Measurements from ENCODE around the gene RELA. TPM values are rescaled to one million over a fixed set of nuclear protein-coding genes. Genes with fewer than 3 reads are reported as not detected.

RELA gene
- total and polyA plus RNA-seq, 2 of the 4 experiments (the other 2 are of a cell fraction): 8.6 to 53.0 TPM

GRCh38 chr11:65611758-65612603 lies 50.7 kb downstream of the RELA start:
- POLR2A ChIA-PET (ENCODE audit: unreplicated experiment): no interaction called here

More at GRCh38 chr11:65611758-65612603, 50.7 kb downstream of the RELA start:
- peak overlapping the region; percentile 41; the same call in 1 of the 2 replicates for H4K91ac ChIP-seq (ENCODE audit: insufficient read depth, low read depth, low read length)
- H3K18ac ChIP-seq (ENCODE audit: low read depth, low read length): no peak overlapping the region
- no peak overlapping the region for H2BK120ac ChIP-seq (ENCODE audit: low read depth, low read length)
- peak overlapping the region; percentile 51 for H3K4ac ChIP-seq (ENCODE audit: low read depth, low read length)
- TF ChIP-seq ELK1 (IDR thresholded peaks at IDR 0.05; ENCODE audit: borderline replicate concordance, low read depth, low read length) (no peak), NFE2L2 (IDR thresholded peaks at IDR 0.05; ENCODE audit: low read depth, low read length) (no peak), CTCF (conservative IDR thresholded peaks at IDR 0.05; ENCODE audit: low read depth, low read length) (no peak), SMC3 (IDR thresholded peaks at IDR 0.05; ENCODE audit: low read depth, low read length) (no peak), USF2 (IDR thresholded peaks at IDR 0.05; ENCODE audit: low read depth, low read length) (no peak), CEBPB (IDR thresholded peaks at IDR 0.05; ENCODE audit: low read depth, low read length) (no peak), RFX5 (IDR thresholded peaks at IDR 0.05; ENCODE audit: low read depth, low read length) (no peak), POLR2A (IDR thresholded peaks at IDR 0.05; ENCODE audit: low read depth, low read length) (no peak), MAZ (IDR thresholded peaks at IDR 0.05; ENCODE audit: borderline replicate concordance, low read depth, low read length) (no peak), CHD1 (IDR thresholded peaks at IDR 0.05; ENCODE audit: low read depth, low read length) (no peak), FOS (IDR thresholded peaks at IDR 0.05; ENCODE audit: low read depth, low read length) (no peak)
- peak overlapping the region; percentile 59 for H2AFZ ChIP-seq (replicated peaks; ENCODE audit: low read length, poor library complexity)
- H3K23ac ChIP-seq (ENCODE audit: low read depth, low read length): no peak overlapping the region
- intact Hi-C loops (cut with micrococcal nuclease) (no loop called here), dilution Hi-C loops (cut with HindIII; ENCODE audit: low sequenced_read_pairs, unreplicated experiment) (no loop called here), in situ Hi-C loops (cut with MboI; ENCODE audit: low sequenced_read_pairs) (no loop called here)
- H2AK5ac ChIP-seq (ENCODE audit: low read depth, low read length): peak overlapping the region; percentile 86
- ATAC-seq (ENCODE audit: low read depth) (no peak), DNase-seq (peak; percentile 26)
- CTCF ChIA-PET: no interaction called here
- no peak overlapping the region for H3K4me3 ChIP-seq (ENCODE audit: insufficient read depth, low read depth, low read length)
- H3K9me3 ChIP-seq (ENCODE audit: control insufficient read depth, insufficient read depth, low read length): no peaks in the 10 kb centered on the region
- peak overlapping the region in 1 of 2 experiments; percentile 30; a peak in 1 of 4 replicates for H4K8ac ChIP-seq (ENCODE audit: low read depth in 2 of 2, low read length in 2 of 2)
- H4K20me1 ChIP-seq (ENCODE audit: insufficient read depth, low read length): peaks cover 40% of the 10 kb centered on the region
- 80% methylated on average over 1 of the region's 12 CpGs; no CpG with 5 or more reads in 1 of the 2 experiments for WGBS, 2 experiments (ENCODE audit: extremely low coverage in 2 of 2, insufficient read length in 1 of 2)
- 0 out of 2 replicates have a peak, but pooled peaks cover 14% of the 10 kb centered on the region for H3K9me1 ChIP-seq (ENCODE audit: insufficient read depth, low read length)
- BruUV-seq (replicated peaks): no TSS peak
- no peak overlapping the region for H2BK20ac ChIP-seq (ENCODE audit: low read depth, low read length)
- no peak overlapping the region for H2BK15ac ChIP-seq (ENCODE audit: low read depth, low read length)
- peak overlapping the region; percentile 47 for H3K9ac ChIP-seq (ENCODE audit: low read depth, low read length)
- H3K36me3 ChIP-seq (ENCODE audit: control insufficient read depth, insufficient read depth, low read length): peaks cover 14% of the 10 kb centered on the region
- no peak overlapping the region for H3K56ac ChIP-seq (ENCODE audit: extremely low read depth, insufficient read depth, low read length)
- H4K5ac ChIP-seq (ENCODE audit: low read depth, low read length): no peak overlapping the region
- H3K14ac ChIP-seq (replicated peaks; ENCODE audit: low read depth, low read length): no peak overlapping the region; the same call in 1 of the 2 replicates
- peaks cover 9 to 76% of the 10 kb centered on the region in 2 experiments for H3K79me1 ChIP-seq (ENCODE audit: low read depth in 1 of 2, low read length in 2 of 2)
- H3K27ac ChIP-seq (ENCODE audit: insufficient read depth, low read length): peak overlapping the region; percentile 5; the same call in 1 of the 2 replicates
- H3K4me1 ChIP-seq (ENCODE audit: control insufficient read depth, insufficient read depth, low read length): peaks cover 24% of the 10 kb centered on the region
- no peaks in the 10 kb centered on the region for H3K27me3 ChIP-seq (ENCODE audit: control insufficient read depth, insufficient read depth, low read length)
- no peak overlapping the region for H2BK5ac ChIP-seq (ENCODE audit: low read depth, low read length, poor library complexity, severe bottlenecking)
- peak overlapping the region; percentile 39 for H3K4me2 ChIP-seq (ENCODE audit: low read depth, low read length)
- peak overlapping the region; percentile 83 for H2AK9ac ChIP-seq (replicated peaks; ENCODE audit: low read depth, low read length, poor library complexity)
